ENCODE data around the gene CYP1B1.

DNA sequence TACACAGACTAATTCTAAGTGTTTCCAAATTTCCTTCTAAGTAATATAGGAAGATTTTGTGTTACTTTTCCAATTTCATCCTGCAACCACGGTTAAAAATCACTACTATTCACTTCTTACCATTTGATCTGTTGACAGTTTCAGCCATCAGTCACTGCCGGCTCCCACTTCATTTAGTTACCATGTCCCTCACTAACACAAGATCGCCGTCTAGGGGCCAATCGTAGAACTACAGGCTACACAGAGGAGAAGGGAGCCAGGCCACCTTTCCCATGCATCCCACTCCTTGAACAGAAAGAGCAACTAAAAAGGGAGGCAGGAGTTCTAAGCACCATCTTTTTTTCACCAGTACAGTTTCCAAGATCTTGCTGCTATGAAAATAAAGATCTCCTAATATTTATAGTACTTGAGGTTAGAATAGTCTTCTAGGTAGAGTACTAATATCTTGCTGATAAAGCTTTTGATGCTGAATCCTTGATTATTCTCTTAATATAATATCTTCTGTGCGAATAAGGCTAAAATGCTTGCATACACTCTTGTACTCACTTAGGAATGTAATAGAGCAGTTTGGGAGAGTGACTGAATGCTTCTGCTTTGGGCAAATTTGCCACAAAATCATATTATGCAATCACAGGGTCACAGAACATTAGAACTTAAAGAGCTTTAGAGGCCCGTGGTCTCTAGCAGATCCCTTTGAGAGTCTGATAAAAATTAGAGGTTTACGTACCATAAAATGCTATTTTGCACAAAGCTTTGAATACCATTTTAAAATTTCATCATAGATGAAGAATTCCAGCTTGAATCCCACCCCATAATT is 39.5 kb upstream of the CYP1B1 start:
- TF ChIP-seq EZH2 (IDR thresholded peaks at IDR 0.05; ENCODE audit: low read depth) = no peak
- TF ChIP-seq, protein P1, sequence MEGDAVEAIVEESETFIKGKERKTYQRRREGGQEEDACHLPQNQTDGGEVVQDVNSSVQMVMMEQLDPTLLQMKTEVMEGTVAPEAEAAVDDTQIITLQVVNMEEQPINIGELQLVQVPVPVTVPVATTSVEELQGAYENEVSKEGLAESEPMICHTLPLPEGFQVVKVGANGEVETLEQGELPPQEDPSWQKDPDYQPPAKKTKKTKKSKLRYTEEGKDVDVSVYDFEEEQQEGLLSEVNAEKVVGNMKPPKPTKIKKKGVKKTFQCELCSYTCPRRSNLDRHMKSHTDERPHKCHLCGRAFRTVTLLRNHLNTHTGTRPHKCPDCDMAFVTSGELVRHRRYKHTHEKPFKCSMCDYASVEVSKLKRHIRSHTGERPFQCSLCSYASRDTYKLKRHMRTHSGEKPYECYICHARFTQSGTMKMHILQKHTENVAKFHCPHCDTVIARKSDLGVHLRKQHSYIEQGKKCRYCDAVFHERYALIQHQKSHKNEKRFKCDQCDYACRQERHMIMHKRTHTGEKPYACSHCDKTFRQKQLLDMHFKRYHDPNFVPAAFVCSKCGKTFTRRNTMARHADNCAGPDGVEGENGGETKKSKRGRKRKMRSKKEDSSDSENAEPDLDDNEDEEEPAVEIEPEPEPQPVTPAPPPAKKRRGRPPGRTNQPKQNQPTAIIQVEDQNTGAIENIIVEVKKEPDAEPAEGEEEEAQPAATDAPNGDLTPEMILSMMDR (conservative IDR thresholded peaks at IDR 0.05) = peak; percentile 100
